ENCODE results near the gene MYBPC3.

DNA sequence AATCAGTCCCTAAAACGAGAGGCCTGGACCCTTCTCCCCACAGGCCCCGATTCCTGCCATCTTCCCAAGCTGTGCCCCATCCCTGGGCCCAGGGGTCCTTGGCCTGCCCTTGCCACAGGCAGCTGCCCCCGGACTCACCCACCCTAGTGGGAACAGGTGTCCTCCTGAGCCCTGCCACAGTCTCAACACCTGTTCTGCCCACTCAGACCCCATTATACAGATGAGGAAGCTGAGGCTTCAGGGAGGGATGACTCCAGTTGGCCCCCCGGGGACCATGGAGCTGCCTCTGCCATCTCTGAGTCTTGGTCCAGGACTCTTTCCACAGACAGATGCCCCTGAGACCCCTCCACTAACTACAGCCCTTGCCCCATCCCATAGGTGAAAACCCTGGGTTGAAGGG lies 15.9 kb downstream of the MYBPC3 start:
- TF ChIP-seq, protein P1, sequence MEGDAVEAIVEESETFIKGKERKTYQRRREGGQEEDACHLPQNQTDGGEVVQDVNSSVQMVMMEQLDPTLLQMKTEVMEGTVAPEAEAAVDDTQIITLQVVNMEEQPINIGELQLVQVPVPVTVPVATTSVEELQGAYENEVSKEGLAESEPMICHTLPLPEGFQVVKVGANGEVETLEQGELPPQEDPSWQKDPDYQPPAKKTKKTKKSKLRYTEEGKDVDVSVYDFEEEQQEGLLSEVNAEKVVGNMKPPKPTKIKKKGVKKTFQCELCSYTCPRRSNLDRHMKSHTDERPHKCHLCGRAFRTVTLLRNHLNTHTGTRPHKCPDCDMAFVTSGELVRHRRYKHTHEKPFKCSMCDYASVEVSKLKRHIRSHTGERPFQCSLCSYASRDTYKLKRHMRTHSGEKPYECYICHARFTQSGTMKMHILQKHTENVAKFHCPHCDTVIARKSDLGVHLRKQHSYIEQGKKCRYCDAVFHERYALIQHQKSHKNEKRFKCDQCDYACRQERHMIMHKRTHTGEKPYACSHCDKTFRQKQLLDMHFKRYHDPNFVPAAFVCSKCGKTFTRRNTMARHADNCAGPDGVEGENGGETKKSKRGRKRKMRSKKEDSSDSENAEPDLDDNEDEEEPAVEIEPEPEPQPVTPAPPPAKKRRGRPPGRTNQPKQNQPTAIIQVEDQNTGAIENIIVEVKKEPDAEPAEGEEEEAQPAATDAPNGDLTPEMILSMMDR (IDR thresholded peaks at IDR 0.05): no peak
- no peak for TF ChIP-seq POLR2AphosphoS5 (IDR thresholded peaks at IDR 0.05)
